ENCODE data around the gene VMA21.

- TF ChIP-seq RAD21 (IDR thresholded peaks at IDR 0.05; ENCODE audit: low read depth) (no peak), USF1 (IDR thresholded peaks at IDR 0.05) (no peak), MAX (IDR thresholded peaks at IDR 0.05) (no peak), YY1 (IDR thresholded peaks at IDR 0.05; ENCODE audit: low read depth) (no peak), TAF1 (IDR thresholded peaks at IDR 0.05; ENCODE audit: low read depth) (no peak)
Observed at GRCh38 chrX:151424505-151424904, 27.5 kb downstream of the VMA21 start.
